K562 (cell line): Measurements from ENCODE around the gene NSMCE1. TPM values are rescaled to one million over a fixed set of nuclear protein-coding genes. Genes with fewer than 3 reads are reported as not detected.

ENCODE experiments used
- ATAC-seq: fragments of 200-7000 bp; cut with Tn5 transposase; 3 replicates; pipeline ENCODE4 v1.9.1; 2020; ENCODE audit warnings: moderate library complexity
- BruUV-seq: library from RNA; stranded (reverse); fragments of 400-500 nt; replicated peaks from 2 replicates; lab custom pipeline; 2021; lab: Mats Ljungman, UMichigan
- CTCF ChIA-PET: fragments of 300-600 bp; formaldehyde crosslinking; extraction: SDS; loops from one replicate; lab custom pipeline; 2021; ENCODE audit warnings: low intra/inter-chr PET ratio; lab: Yijun Ruan, JAX
- POLR2A ChIA-PET: fragments of 300-600, 350-650 bp; sonication (Branson Sonifier 250); formaldehyde crosslinking; extraction: SDS; loops from one replicate; lab custom pipeline; 2021; ENCODE audit warnings: antibody characterized with exemption, inconsistent platforms; lab: Yijun Ruan, JAX
- DNase-seq, 4 experiments: peaks; one replicate each; pipeline versions ENCODE4 v3.0.0 to v3.0.0-alpha.2; 2011 to 2018; ENCODE audit warnings: low spot score in 3 of 4, mixed read lengths in 3 of 4; ENCODE audit errors: extremely low read depth in 1 of 4
- FAIRE-seq: peaks from 2 replicates; lab custom pipeline; 2011; peaks lifted over from hg19 to GRCh38; lab: Jason Lieb, UNC
- H2AFZ ChIP-seq: 2 replicates; pipeline ENCODE4 v1.6.0; 2011; ENCODE audit warnings: low read depth, low read length, control low read depth, inconsistent platforms
- H3K27ac ChIP-seq: fragments of 200-600 bp; 3 replicates; pipeline ENCODE4 v1.8.0; 2011; ENCODE audit warnings: low read depth, mild to moderate bottlenecking, control low read depth, inconsistent platforms, low read length, moderate library complexity, mixed read lengths; ENCODE audit errors: extremely low read depth
- H3K27me3 ChIP-seq, 2 experiments: fragments of 300-600 bp in 1 of 2; 2 replicates in 1 of 2; 3 replicates in 1 of 2; pipeline versions ENCODE4 v1.6.0 to v1.8.0; 2011; ENCODE audit warnings: inconsistent platforms in 2 of 2, low read length in 2 of 2, mild to moderate bottlenecking in 1 of 2, mixed read lengths in 1 of 2, moderate library complexity in 1 of 2; ENCODE audit not compliant: control insufficient read depth in 2 of 2, insufficient read depth in 2 of 2
- H3K36me3 ChIP-seq: fragments of 300-600 bp; 3 replicates; pipeline ENCODE4 v1.8.0; 2011; ENCODE audit warnings: mild to moderate bottlenecking, low read length, inconsistent platforms; ENCODE audit not compliant: control insufficient read depth, insufficient read depth
- H3K4me1 ChIP-seq, 2 experiments: fragments of 200-600 bp in 1 of 2; replicated peaks in 1 of 2; 2 replicates in 1 of 2; 3 replicates in 1 of 2; pipeline versions ENCODE4 v1.5.1 to v1.8.0; 2011; ENCODE audit warnings: inconsistent platforms in 2 of 2, low read length in 2 of 2, mild to moderate bottlenecking in 1 of 2, mixed read lengths in 1 of 2, moderate library complexity in 1 of 2; ENCODE audit not compliant: control insufficient read depth in 2 of 2, insufficient read depth in 2 of 2
- H3K4me2 ChIP-seq: 2 replicates; pipeline ENCODE4 v1.6.1; 2011; ENCODE audit warnings: low read length, control low read depth, inconsistent platforms, mixed read lengths; ENCODE audit not compliant: insufficient read depth
- H3K4me3 ChIP-seq: fragments of 200-600 bp; sonication (generic), shearing (Covaris generic); 2 replicates; pipeline ENCODE4 v1.5.1; 2016; ENCODE audit warnings: control low read depth, inconsistent platforms
- H3K79me2 ChIP-seq: fragments of 200-600 bp; 3 replicates; pipeline ENCODE4 v1.8.0; 2011; ENCODE audit warnings: low read length, inconsistent platforms; ENCODE audit not compliant: control insufficient read depth, insufficient read depth
- H3K9ac ChIP-seq, 2 experiments: 2 replicates each; pipeline versions ENCODE4 v1.6.0 to v1.6.1; 2011; ENCODE audit warnings: low read depth in 2 of 2, low read length in 2 of 2, control low read depth in 1 of 2, inconsistent platforms in 1 of 2, mild to moderate bottlenecking in 1 of 2, mixed read lengths in 1 of 2; ENCODE audit not compliant: insufficient read depth in 1 of 2
- H3K9me1 ChIP-seq: one replicate; pipeline ENCODE4 v1.6.0; 2011; ENCODE audit warnings: inconsistent platforms, mild to moderate bottlenecking, low read length, moderate library complexity; ENCODE audit not compliant: control insufficient read depth, insufficient read depth
- H3K9me3 ChIP-seq: replicated peaks from 2 replicates; pipeline ENCODE4 v1.5.1; 2011; ENCODE audit warnings: low read depth, low read length, inconsistent platforms; ENCODE audit not compliant: control insufficient read depth, insufficient read depth
- H4K20me1 ChIP-seq: replicated peaks from 2 replicates; pipeline ENCODE4 v1.6.1; 2011; ENCODE audit warnings: low read length, inconsistent platforms, mixed read lengths; ENCODE audit not compliant: control insufficient read depth, insufficient read depth
- FOXA3 ChIP-seq, 2 experiments: fragments of 450-650 bp in 1 of 2; sonication (generic) in 1 of 2; formaldehyde crosslinking; IDR thresholded peaks in 1 of 2; conservative IDR thresholded peaks in 1 of 2; 2 replicates each; pipeline versions ENCODE4 v1.4.0 to v1.8.0; 2020 to 2022; ENCODE audit warnings: mild to moderate bottlenecking in 2 of 2, missing genetic modification reagents in 1 of 2
- GATAD2A ChIP-seq: fragments of 450-650 bp; IDR thresholded peaks from 2 replicates; pipeline ENCODE4 v1.6.1; 2017
- HDAC3 ChIP-seq: fragments of 450-650 bp; IDR thresholded peaks from 2 replicates; pipeline ENCODE4 v1.6.1; 2018; ENCODE audit warnings: borderline replicate concordance, mild to moderate bottlenecking, moderate library complexity; ENCODE audit not compliant: partially characterized antibody
- NFE2L1 ChIP-seq: fragments of 450-650 bp; IDR thresholded peaks from 2 replicates; pipeline ENCODE4 v1.6.1; 2016; ENCODE audit warnings: missing genetic modification characterization, low read depth, mild to moderate bottlenecking, missing compliant biosample characterization, moderate library complexity, borderline replicate concordance
- PRPF4 ChIP-seq: fragments of 200-400 bp; formaldehyde crosslinking; IDR thresholded peaks from one replicate; pipeline ENCODE4 v1.6.1; 2017; ENCODE audit warnings: low read length, low read depth, mild to moderate bottlenecking; ENCODE audit not compliant: insufficient read depth, poor library complexity, severe bottlenecking
- RBBP5 ChIP-seq: fragments of 200-600 bp; sonication (generic); IDR thresholded peaks from 2 replicates; pipeline ENCODE4 v1.6.1; 2012; ENCODE audit warnings: borderline replicate concordance, mild to moderate bottlenecking, low read length, control low read depth, inconsistent platforms; ENCODE audit not compliant: insufficient read depth, poor library complexity, severe bottlenecking
- RBM39 ChIP-seq: fragments of 200-400 bp; formaldehyde crosslinking; optimal IDR thresholded peaks from 2 replicates; pipeline ENCODE3; 2018; ENCODE audit warnings: low read depth, low read length
- SPI1 ChIP-seq: IDR thresholded peaks from 2 replicates; pipeline ENCODE4 v1.6.1; 2011; ENCODE audit warnings: low read depth, low read length, control low read depth, borderline replicate concordance
- TOE1 ChIP-seq, 2 experiments: fragments of 450-650 bp in 1 of 2; sonication (generic) in 1 of 2; formaldehyde crosslinking in 1 of 2; IDR thresholded peaks; 2 replicates each; pipeline versions ENCODE4 v1.7.1 to v1.8.0; 2016 to 2022; ENCODE audit warnings: borderline replicate concordance in 2 of 2, mild to moderate bottlenecking in 2 of 2, antibody characterized with exemption in 1 of 2, inconsistent platforms in 1 of 2, low read depth in 1 of 2, missing genetic modification reagents in 1 of 2, moderate library complexity in 1 of 2
- ZNF407 ChIP-seq: fragments of 450-650 bp; IDR thresholded peaks from 2 replicates; pipeline ENCODE4 v1.6.1; 2016; ENCODE audit warnings: low read depth
- ZNF780A ChIP-seq: fragments of 250-450 bp; sonication (Bioruptor Pico); IDR thresholded peaks from 2 replicates; pipeline ENCODE4 v1.5.0; 2021; ENCODE audit warnings: mild to moderate bottlenecking
- WGBS: fragments of 100-300 bp; shearing (Covaris generic); methylation state at CpG from one replicate; pipeline ENCODE4 v1.1.6; 2016; ENCODE audit warnings: low coverage, mixed read lengths; ENCODE audit not compliant: insufficient coverage; ENCODE audit errors: missing lambda C conversion rate; 5-methylcytosine and 5-hydroxymethylcytosine counted together
- in situ Hi-C: fragments of 300-500 bp; cut with MboI; formaldehyde crosslinking; loops from 4 replicates; pipeline ENCODE4 v1.15.0; 2018; ENCODE audit warnings: inconsistent platforms, mixed read lengths
- intact Hi-C: fragments of 100-400 bp; cut with micrococcal nuclease; formaldehyde crosslinking; loops from 2 replicates; pipeline ENCODE4 v1.14.2; 2022
- polyA plus RNA-seq, 8 experiments: library from polyadenylated mRNA; depleted of rRNA in 4 of 8; stranded (reverse) in 5 of 8; unstranded in 3 of 8; fragments of >200 nt; fragmentation: Nextera tagmentation in 2 of 8; fragmentation: Illumina TruSeq in 1 of 8; extraction: Ambion mirVana in 2 of 8; extraction: Trizol in 1 of 8; gene quantifications; 2 replicates each; pipeline versions ENCODE4 v1.2.1 to v1.2.3, GENCODE V29; 2011 to 2014; ENCODE audit warnings: inconsistent platforms in 1 of 8, missing spikeins in 1 of 8
- total RNA-seq, 7 experiments: library from RNA; depleted of rRNA in 6 of 7; stranded (reverse); fragments of >200 nt in 6 of 7; fragmentation: Illumina TruSeq in 2 of 7; extraction: Trizol in 2 of 7; gene quantifications; 2 replicates each; pipeline versions ENCODE4 v1.2.1 to v1.2.3, GENCODE V29; 2011 to 2021; ENCODE audit warnings: low replicate concordance in 1 of 7
- TF ChIP-seq, protein P1 (sequence below): fragments of 450-650 bp; formaldehyde crosslinking; IDR thresholded peaks from 2 replicates; pipeline ENCODE4 v1.4.0; 2020; ENCODE audit warnings: mild to moderate bottlenecking, moderate library complexity

NSMCE1 gene
- total and polyA plus RNA-seq, 9 of the 15 experiments (the other 6 are each of a cell fraction or from before 2014, with no cell fraction given), result 52.1 to 163 (median 61.5) TPM

GRCh38 chr16:27291106-27291505 lies 22.5 kb upstream of the NSMCE1 start:
- in situ Hi-C loops, result no loop called here
- DNase-seq, result no peak
- FAIRE-seq, result no peak
- intact Hi-C loops, result no loop called here
- H3K27me3 ChIP-seq, result peaks cover 2 to 6% of the 10 kb centered on the region in 2 experiments; a peak in 3 of 5 replicates
- no peaks in the 10 kb centered on the region for H4K20me1 ChIP-seq
- no peak for ATAC-seq
- no peak overlapping the region for H3K9ac ChIP-seq
- 8% methylated on average over 5 of the region's 5 CpGs for WGBS
- no peaks in the 10 kb centered on the region for H3K4me1 ChIP-seq
- no peaks in the 10 kb centered on the region for H3K9me1 ChIP-seq
- no peak overlapping the region for H3K27ac ChIP-seq
- CTCF ChIA-PET, result no interaction called here
- H3K9me3 ChIP-seq, result no peaks in the 10 kb centered on the region
- no peak overlapping the region for H2AFZ ChIP-seq
- no peaks in the 10 kb centered on the region for H3K36me3 ChIP-seq
- no TSS peak for BruUV-seq
- no peak overlapping the region for H3K4me2 ChIP-seq
- no peaks in the 10 kb centered on the region for H3K79me2 ChIP-seq
- POLR2A ChIA-PET, result no interaction called here
- no peak overlapping the region for H3K4me3 ChIP-seq
- TF ChIP-seq SPI1, result no peak
- TF ChIP-seq RBM39, result no peak
- no peak for TF ChIP-seq RBBP5
- no peak for TF ChIP-seq ZNF780A (CRISPR knock-in tag)
- TF ChIP-seq PRPF4, result no peak
- no peak for TF ChIP-seq TOE1 (IDR thresholded peaks at IDR 0.05; ENCODE audit: borderline replicate concordance)
- no peak for TF ChIP-seq TOE1 (CRISPR knock-in tag; IDR thresholded peaks at IDR 0.05; ENCODE audit: borderline replicate concordance, low read depth)
- TF ChIP-seq GATAD2A, result no peak
- TF ChIP-seq NFE2L1 (tag), result no peak
- TF ChIP-seq, protein P1, sequence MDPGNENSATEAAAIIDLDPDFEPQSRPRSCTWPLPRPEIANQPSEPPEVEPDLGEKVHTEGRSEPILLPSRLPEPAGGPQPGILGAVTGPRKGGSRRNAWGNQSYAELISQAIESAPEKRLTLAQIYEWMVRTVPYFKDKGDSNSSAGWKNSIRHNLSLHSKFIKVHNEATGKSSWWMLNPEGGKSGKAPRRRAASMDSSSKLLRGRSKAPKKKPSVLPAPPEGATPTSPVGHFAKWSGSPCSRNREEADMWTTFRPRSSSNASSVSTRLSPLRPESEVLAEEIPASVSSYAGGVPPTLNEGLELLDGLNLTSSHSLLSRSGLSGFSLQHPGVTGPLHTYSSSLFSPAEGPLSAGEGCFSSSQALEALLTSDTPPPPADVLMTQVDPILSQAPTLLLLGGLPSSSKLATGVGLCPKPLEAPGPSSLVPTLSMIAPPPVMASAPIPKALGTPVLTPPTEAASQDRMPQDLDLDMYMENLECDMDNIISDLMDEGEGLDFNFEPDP (CRISPR knock-in tag), result no peak
- no peak for TF ChIP-seq ZNF407
- TF ChIP-seq HDAC3, result no peak
- no peak for TF ChIP-seq FOXA3 (CRISPR knock-in tag; conservative IDR thresholded peaks at IDR 0.05 in 1 of 2, IDR thresholded peaks at IDR 0.05 in 1 of 2)
